Endothelial cell of umbilical vein (primary cell): ENCODE data around the gene SLC6A20. TPM values are rescaled to one million over a fixed set of nuclear protein-coding genes. Genes with fewer than 3 reads are reported as not detected.
A peak's percentile ranks its signal among the peaks of the same experiment; 100 is the strongest.

ENCODE experiments used
- BruUV-seq: library from RNA; stranded (reverse); fragments of 400-500 nt; replicated peaks from 2 replicates; lab custom pipeline; 2021; lab: Mats Ljungman, UMichigan
- CTCF ChIA-PET: fragments of 300-600, 350-600 bp; sonication (Branson Sonifier 250); formaldehyde crosslinking; loops from one replicate; lab custom pipeline; 2021; ENCODE audit warnings: antibody characterized with exemption, inconsistent platforms; lab: Charles Lee
- POLR2A ChIA-PET: fragments of 300-600, 350-600 bp; sonication (Branson Sonifier 250); formaldehyde crosslinking; loops from one replicate; lab custom pipeline; 2021; ENCODE audit warnings: antibody characterized with exemption, inconsistent platforms; lab: Charles Lee
- DNase-seq: peaks from one replicate; pipeline ENCODE4 v3.0.0-alpha.2; 2011; ENCODE audit warnings: low read depth, low spot score
- FAIRE-seq: peaks from 2 replicates; lab custom pipeline; 2011; peaks lifted over from hg19 to GRCh38; lab: Jason Lieb, UNC
- H2AFZ ChIP-seq: 2 replicates; pipeline ENCODE4 v1.6.0; 2012; ENCODE audit warnings: low read depth, low read length, control low read depth, inconsistent platforms
- H3K27ac ChIP-seq: 2 replicates; pipeline ENCODE4 v1.5.1; 2011; ENCODE audit warnings: low read depth, mild to moderate bottlenecking, control low read depth, low read length, moderate library complexity; ENCODE audit not compliant: insufficient read depth
- H3K27me3 ChIP-seq, 2 experiments: 2 replicates each; pipeline versions ENCODE4 v1.6.0 to v1.6.1; 2011; ENCODE audit warnings: low read length in 2 of 2, mixed read lengths in 1 of 2; ENCODE audit not compliant: control insufficient read depth in 2 of 2, insufficient read depth in 2 of 2
- H3K36me3 ChIP-seq, 2 experiments: 2 replicates in 1 of 2; 3 replicates in 1 of 2; pipeline ENCODE4 v1.5.1; 2011; ENCODE audit warnings: low read length in 2 of 2, mild to moderate bottlenecking in 1 of 2, moderate library complexity in 1 of 2; ENCODE audit not compliant: control insufficient read depth in 2 of 2, insufficient read depth in 2 of 2; ENCODE audit errors: extremely low read depth in 1 of 2
- H3K4me1 ChIP-seq: 3 replicates; pipeline ENCODE4 v1.5.1; 2011; ENCODE audit warnings: mild to moderate bottlenecking, low read length; ENCODE audit not compliant: control insufficient read depth, insufficient read depth; ENCODE audit errors: extremely low read depth
- H3K4me2 ChIP-seq: 2 replicates; pipeline ENCODE4 v1.6.1; 2011; ENCODE audit warnings: low read length, control low read depth, mixed read lengths; ENCODE audit not compliant: insufficient read depth
- H3K4me3 ChIP-seq, 3 experiments: fragments of 200-600 bp in 1 of 3; sonication (generic), shearing (Covaris generic) in 1 of 3; replicated peaks in 1 of 3; 2 replicates each; pipeline ENCODE4 v1.5.1; 2011 to 2016; ENCODE audit warnings: control low read depth in 3 of 3, low read length in 3 of 3, mild to moderate bottlenecking in 2 of 3, inconsistent platforms in 1 of 3, low read depth in 1 of 3, moderate library complexity in 1 of 3; ENCODE audit not compliant: insufficient read depth in 1 of 3
- H3K79me2 ChIP-seq: 2 replicates; pipeline ENCODE4 v1.6.0; 2012; ENCODE audit warnings: low read length, inconsistent platforms; ENCODE audit not compliant: control insufficient read depth, insufficient read depth
- H3K9ac ChIP-seq: replicated peaks from 2 replicates; pipeline ENCODE3; 2011; ENCODE audit warnings: low read length, control low read depth; ENCODE audit not compliant: insufficient read depth; ENCODE audit errors: extremely low read depth
- H3K9me1 ChIP-seq: replicated peaks from 3 replicates; pipeline ENCODE4 v1.6.0; 2011; ENCODE audit warnings: mild to moderate bottlenecking, low read length; ENCODE audit not compliant: control insufficient read depth, insufficient read depth; ENCODE audit errors: extremely low read depth
- H3K9me3 ChIP-seq: replicated peaks from 2 replicates; pipeline ENCODE4 v1.5.1; 2012; ENCODE audit warnings: low read length, inconsistent platforms; ENCODE audit not compliant: control insufficient read depth, insufficient read depth
- H4K20me1 ChIP-seq: replicated peaks from 2 replicates; pipeline ENCODE3; 2011; ENCODE audit warnings: mild to moderate bottlenecking, low read length; ENCODE audit not compliant: control insufficient read depth, insufficient read depth; ENCODE audit errors: extremely low read depth
- EZH2 ChIP-seq: IDR thresholded peaks from 2 replicates; pipeline ENCODE4 v1.6.1; 2012; ENCODE audit warnings: borderline replicate concordance, low read depth, mild to moderate bottlenecking, moderate library complexity, low read length, inconsistent platforms; ENCODE audit not compliant: severe bottlenecking
- FOS ChIP-seq: IDR thresholded peaks from 2 replicates; pipeline ENCODE4 v1.6.1; 2011; ENCODE audit warnings: mild to moderate bottlenecking, low read length, moderate library complexity, borderline replicate concordance; ENCODE audit not compliant: insufficient read depth
- GATA2 ChIP-seq: IDR thresholded peaks from 2 replicates; pipeline ENCODE4 v1.7.0; 2011; ENCODE audit warnings: low read depth, mild to moderate bottlenecking, moderate library complexity, mixed read lengths, low read length; ENCODE audit not compliant: insufficient read length, insufficient read depth
- JUN ChIP-seq: IDR thresholded peaks from 2 replicates; pipeline ENCODE4 v1.6.1; 2011; ENCODE audit warnings: borderline replicate concordance, low read depth; ENCODE audit not compliant: insufficient read length, insufficient read depth
- MYC ChIP-seq: IDR thresholded peaks from one replicate; pipeline ENCODE4 v1.6.1; 2011; ENCODE audit warnings: mild to moderate bottlenecking, low read depth, low read length
- POLR2AphosphoS5 ChIP-seq: IDR thresholded peaks from 2 replicates; pipeline ENCODE4 v1.6.1; 2012; ENCODE audit warnings: low read depth, mild to moderate bottlenecking, control low read depth, low read length, moderate library complexity; ENCODE audit not compliant: insufficient read depth
- dilution Hi-C: fragments of 300-500 bp; cut with MboI; formaldehyde crosslinking; loops from one replicate; pipeline ENCODE4 v1.15.0; 2019; ENCODE audit warnings: low sequenced_read_pairs; ENCODE audit not compliant: extremely low pct_ligation_motif_present
- intact Hi-C: fragments of 100-400 bp; cut with micrococcal nuclease; formaldehyde crosslinking; loops from one replicate; pipeline ENCODE4 v1.10.0; 2022
- polyA plus RNA-seq, 4 experiments: library from polyadenylated mRNA; depleted of rRNA in 3 of 4; stranded (reverse) in 3 of 4; unstranded in 1 of 4; fragments of >200 nt; gene quantifications; 2 replicates each; pipeline versions ENCODE4 v1.2.1 to v1.2.3, GENCODE V29; 2011 to 2012; ENCODE audit warnings: missing spikeins in 1 of 4
- total RNA-seq: library from RNA; stranded (reverse); gene quantifications from 2 replicates; pipeline ENCODE4 v1.2.3, GENCODE V29; 2021
- TF ChIP-seq, protein P1 (sequence below), 2 donors: IDR thresholded peaks; 1 replicate in 1 of 2; 2 replicates in 1 of 2; pipeline ENCODE4 v1.5.1; 2011; ENCODE audit warnings: low read length in 2 of 2, mild to moderate bottlenecking in 2 of 2, moderate library complexity in 2 of 2, control low read depth in 1 of 2, inconsistent platforms in 1 of 2, low read depth in 1 of 2; ENCODE audit not compliant: insufficient read depth in 1 of 2; ENCODE audit errors: extremely low read depth in 1 of 2
- TF ChIP-seq, protein P2 (sequence below): IDR thresholded peaks from 2 replicates; pipeline ENCODE4 v1.6.1; 2011; ENCODE audit not compliant: insufficient read depth, insufficient read length

SLC6A20 gene
- total and polyA plus RNA-seq, 2 donors (not counting 3 experiments of a cell fraction or from before 2014, with no cell fraction given) = not detected

DNA sequence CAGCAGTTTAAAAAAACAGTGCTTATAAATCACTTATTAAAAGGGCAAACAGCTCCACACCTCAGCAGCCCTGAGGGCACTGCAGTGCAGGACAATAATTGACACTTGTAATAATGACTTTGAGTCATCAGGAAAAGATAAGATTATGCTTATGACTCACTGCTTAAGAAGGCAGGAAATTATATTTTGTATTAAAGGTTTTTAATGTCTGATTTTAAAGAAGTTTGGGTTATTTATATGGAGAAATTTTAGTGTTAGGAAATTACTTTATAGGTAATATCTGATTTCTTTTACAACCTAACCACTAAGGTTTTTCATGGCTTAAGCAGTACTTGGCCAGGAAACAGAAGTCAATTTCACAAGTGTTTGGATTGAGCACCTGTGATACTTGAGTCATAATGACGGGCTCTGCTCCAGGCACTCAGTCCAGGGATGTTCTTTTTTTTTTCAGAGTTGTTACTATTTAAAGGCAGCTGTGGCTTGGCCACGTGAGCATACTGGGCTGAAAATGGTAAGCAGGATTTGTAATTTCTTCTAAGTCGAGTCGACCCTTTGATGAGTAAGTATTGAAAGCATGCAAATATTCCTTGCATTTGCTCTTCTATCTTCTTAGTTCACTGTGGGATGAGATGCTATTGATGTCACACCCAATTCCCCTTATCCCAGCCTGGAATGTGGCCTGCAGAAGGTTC lies 21.6 kb upstream of the SLC6A20 start:
- Histone ChIP-seq H2AFZ (no peak overlapping the region), H3K27me3 (no peaks in the 10 kb centered on the region), H3K27ac (peak overlapping the region; percentile 50), H3K4me3 (no peak overlapping the region), H3K4me1 (peaks cover 15% of the 10 kb centered on the region), H3K79me2 (no peaks in the 10 kb centered on the region), H3K36me3 (no peaks in the 10 kb centered on the region), H3K9me1 (no peaks in the 10 kb centered on the region), H3K9ac (no peak overlapping the region), H4K20me1 (no peaks in the 10 kb centered on the region), H3K4me2 (peak overlapping the region; percentile 18), H3K9me3 (no peaks in the 10 kb centered on the region)
- FAIRE-seq (peak; percentile 92), DNase-seq (peak; percentile 87)
- no peak for TF ChIP-seq EZH2
- TF ChIP-seq, protein P1, sequence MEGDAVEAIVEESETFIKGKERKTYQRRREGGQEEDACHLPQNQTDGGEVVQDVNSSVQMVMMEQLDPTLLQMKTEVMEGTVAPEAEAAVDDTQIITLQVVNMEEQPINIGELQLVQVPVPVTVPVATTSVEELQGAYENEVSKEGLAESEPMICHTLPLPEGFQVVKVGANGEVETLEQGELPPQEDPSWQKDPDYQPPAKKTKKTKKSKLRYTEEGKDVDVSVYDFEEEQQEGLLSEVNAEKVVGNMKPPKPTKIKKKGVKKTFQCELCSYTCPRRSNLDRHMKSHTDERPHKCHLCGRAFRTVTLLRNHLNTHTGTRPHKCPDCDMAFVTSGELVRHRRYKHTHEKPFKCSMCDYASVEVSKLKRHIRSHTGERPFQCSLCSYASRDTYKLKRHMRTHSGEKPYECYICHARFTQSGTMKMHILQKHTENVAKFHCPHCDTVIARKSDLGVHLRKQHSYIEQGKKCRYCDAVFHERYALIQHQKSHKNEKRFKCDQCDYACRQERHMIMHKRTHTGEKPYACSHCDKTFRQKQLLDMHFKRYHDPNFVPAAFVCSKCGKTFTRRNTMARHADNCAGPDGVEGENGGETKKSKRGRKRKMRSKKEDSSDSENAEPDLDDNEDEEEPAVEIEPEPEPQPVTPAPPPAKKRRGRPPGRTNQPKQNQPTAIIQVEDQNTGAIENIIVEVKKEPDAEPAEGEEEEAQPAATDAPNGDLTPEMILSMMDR (IDR thresholded peaks at IDR 0.05; ENCODE audit: extremely low read depth in 1 of 2, insufficient read depth in 1 of 2, low read depth in 1 of 2, low read length in 2 of 2) = no peak
- no peak for TF ChIP-seq MYC
- TF ChIP-seq FOS = peak; percentile 87
- TF ChIP-seq, protein P2, sequence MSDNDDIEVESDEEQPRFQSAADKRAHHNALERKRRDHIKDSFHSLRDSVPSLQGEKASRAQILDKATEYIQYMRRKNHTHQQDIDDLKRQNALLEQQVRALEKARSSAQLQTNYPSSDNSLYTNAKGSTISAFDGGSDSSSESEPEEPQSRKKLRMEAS = no peak
- peak; percentile 44 for TF ChIP-seq POLR2AphosphoS5
- TF ChIP-seq GATA2 = peak; percentile 67
- peak; percentile 77 for TF ChIP-seq JUN
- intact Hi-C loops (loop anchor here (1.0 kb wide), 1 partner anchor 24 kb away; the partner anchor contains the start of gene LZTFL1), dilution Hi-C loops (no loop called here)
- BruUV-seq = no TSS peak
- POLR2A ChIA-PET = interaction anchor here (0.6 kb wide), 1 partner anchor 33 kb away, joined by 9 read pairs; no protein-coding TSS in a partner anchor
- CTCF ChIA-PET = interaction anchor here (0.7 to 2.7 kb wide), 8 partner anchors 10 to 56 kb away, joined by 3 to 9 read pairs (median 4); partner anchors contain the start of gene LZTFL1
